Neural cell (in vitro differentiated cells): ENCODE data around the gene TSPOAP1.

ENCODE experiments used
- CTCF ChIP-seq: fragments of 450-650 bp; IDR thresholded peaks from 2 replicates; pipeline ENCODE4 v1.5.1; 2014; ENCODE audit warnings: antibody characterized with exemption, mild to moderate bottlenecking, moderate library complexity; ENCODE audit not compliant: poor library complexity, severe bottlenecking
- EZH2 ChIP-seq: fragments of 200-600, 300-800 bp; shearing (Covaris generic), sonication (generic); IDR thresholded peaks from 2 replicates; pipeline ENCODE4 v1.6.1; 2014; ENCODE audit warnings: antibody characterized with exemption, low read length, borderline replicate concordance, mild to moderate bottlenecking; ENCODE audit not compliant: insufficient read depth, poor library complexity, severe bottlenecking
- RAD21 ChIP-seq: fragments of 450-650 bp; conservative IDR thresholded peaks from 2 replicates; pipeline ENCODE4 v1.6.1; 2014; ENCODE audit warnings: antibody characterized with exemption, mild to moderate bottlenecking, moderate library complexity
- TAF1 ChIP-seq: IDR thresholded peaks from 2 replicates; pipeline ENCODE4 v1.6.1; 2012; ENCODE audit warnings: low read depth

GRCh38 chr17:58357312-58358297 is 29.0 kb upstream of the TSPOAP1 start:
- TF ChIP-seq CTCF = no peak
- TF ChIP-seq TAF1 = no peak
- TF ChIP-seq RAD21 = no peak
- TF ChIP-seq EZH2 = no peak
